Neural progenitor cell (in vitro differentiated cells): ENCODE data around the gene ZNF311. TPM values are rescaled to one million over a fixed set of nuclear protein-coding genes. Genes with fewer than 3 reads are reported as not detected.
A peak's percentile ranks its signal among the peaks of the same experiment; 100 is the strongest.

Source experiments
- DNase-seq: peaks from one replicate; pipeline ENCODE4 v3.0.0-alpha.2; 2016; ENCODE audit warnings: low spot score
- H2AFZ ChIP-seq: fragments of 200-600 bp; sonication (generic); replicated peaks from 2 replicates; pipeline ENCODE4 v1.6.1; 2016; ENCODE audit warnings: antibody characterized with exemption
- H3F3A ChIP-seq: fragments of 200-600 bp; sonication (generic); 2 replicates; pipeline ENCODE4 v1.6.1; 2016; ENCODE audit warnings: antibody characterized with exemption, low read depth
- H3K27ac ChIP-seq: fragments of 200-600 bp; sonication (generic); 2 replicates; pipeline ENCODE4 v1.5.1; 2016; ENCODE audit warnings: mild to moderate bottlenecking
- H3K27me3 ChIP-seq: fragments of 200-600 bp; sonication (generic); 2 replicates; pipeline ENCODE4 v1.6.1; 2016; ENCODE audit warnings: mild to moderate bottlenecking, moderate library complexity
- H3K36me3 ChIP-seq: fragments of 200-600 bp; sonication (generic); 2 replicates; pipeline ENCODE4 v1.5.1; 2016
- H3K4me1 ChIP-seq: fragments of 200-600 bp; sonication (generic); 2 replicates; pipeline ENCODE4 v1.6.1; 2016; ENCODE audit warnings: mixed run types
- H3K4me2 ChIP-seq: fragments of 200-600 bp; sonication (generic); 2 replicates; pipeline ENCODE4 v1.6.1; 2016
- H3K4me3 ChIP-seq: fragments of 200-600 bp; sonication (generic); 2 replicates; pipeline ENCODE4 v1.5.1; 2016
- H3K79me2 ChIP-seq: fragments of 200-600 bp; sonication (generic); 2 replicates; pipeline ENCODE4 v1.6.1; 2016; ENCODE audit warnings: low read depth
- H3K9ac ChIP-seq: fragments of 200-600 bp; sonication (generic); 2 replicates; pipeline ENCODE4 v1.6.1; 2016
- H3K9me3 ChIP-seq: fragments of 200-600 bp; sonication (generic); 2 replicates; pipeline ENCODE4 v1.5.1; 2016; ENCODE audit warnings: low read depth
- H4K20me1 ChIP-seq: fragments of 200-600 bp; sonication (generic); 2 replicates; pipeline ENCODE4 v1.6.1; 2016; ENCODE audit warnings: low read depth
- H3K27ac Mint-ChIP-seq: 3 replicates; pipeline ENCODE4 v1.8.0; 2021; ENCODE audit warnings: mixed read lengths
- H3K27me3 Mint-ChIP-seq: 2 replicates; pipeline ENCODE4 v1.8.0; 2022; ENCODE audit warnings: low read depth, mild to moderate bottlenecking, inconsistent platforms, moderate library complexity, mixed read lengths; ENCODE audit not compliant: insufficient read depth
- H3K36me3 Mint-ChIP-seq: 3 replicates; pipeline ENCODE4 v1.8.0; 2021; ENCODE audit warnings: mixed read lengths
- H3K4me1 Mint-ChIP-seq: 3 replicates; pipeline ENCODE4 v1.8.0; 2021; ENCODE audit warnings: mixed read lengths
- H3K4me3 Mint-ChIP-seq: 3 replicates; pipeline ENCODE4 v1.8.0; 2021; ENCODE audit warnings: mild to moderate bottlenecking, moderate library complexity, mixed read lengths
- H3K9me3 Mint-ChIP-seq: 3 replicates; pipeline ENCODE4 v1.8.0; 2020; ENCODE audit warnings: mixed read lengths
- CTCF ChIP-seq: fragments of 200-600 bp; sonication (generic); IDR thresholded peaks from 2 replicates; pipeline ENCODE4 v1.5.1; 2017; ENCODE audit warnings: antibody characterized with exemption, mild to moderate bottlenecking
- EZH2 ChIP-seq: fragments of 200-600 bp; sonication (generic); IDR thresholded peaks from 2 replicates; pipeline ENCODE4 v1.6.1; 2017; ENCODE audit warnings: antibody characterized with exemption, mild to moderate bottlenecking, moderate library complexity
- EZH2phosphoT487 ChIP-seq: fragments of 200-600 bp; sonication (generic); IDR thresholded peaks from 2 replicates; pipeline ENCODE4 v1.6.1; 2017; ENCODE audit warnings: antibody characterized with exemption
- total RNA-seq: library from RNA; depleted of rRNA; stranded (reverse); fragments of >200 nt; gene quantifications from 2 replicates; pipeline ENCODE4 v1.2.3, GENCODE V29; 2015; ENCODE audit warnings: low replicate concordance

Gene ZNF311
- total RNA-seq, 1 donor from 2014 or later, result 1.9 TPM

- Mint-ChIP-seq H3K27me3 (peaks cover 2% of the 10 kb centered on the region), H3K4me3 (no peak overlapping the region), H3K9me3 (peaks cover 6% of the 10 kb centered on the region), H3K4me1 (peaks cover 3% of the 10 kb centered on the region), H3K27ac (no peak overlapping the region), H3K36me3 (no peaks in the 10 kb centered on the region)
- Histone ChIP-seq H2AFZ (no peak overlapping the region), H3K9me3 (no peaks in the 10 kb centered on the region), H3K36me3 (no peaks in the 10 kb centered on the region), H3K27ac (no peak overlapping the region), H3K27me3 (peaks cover 14% of the 10 kb centered on the region), H3K4me1 (no peaks in the 10 kb centered on the region), H3K79me2 (no peaks in the 10 kb centered on the region), H4K20me1 (no peaks in the 10 kb centered on the region), H3F3A (peaks cover 8% of the 10 kb centered on the region), H3K4me3 (no peak overlapping the region), H3K9ac (no peak overlapping the region), H3K4me2 (no peak overlapping the region)
- no peak for TF ChIP-seq EZH2phosphoT487
- TF ChIP-seq EZH2, result no peak
- TF ChIP-seq CTCF, result no peak
- no peak for DNase-seq
Measured at GRCh38 chr6:29019629-29020028, 14.5 kb upstream of the ZNF311 start.

DNA sequence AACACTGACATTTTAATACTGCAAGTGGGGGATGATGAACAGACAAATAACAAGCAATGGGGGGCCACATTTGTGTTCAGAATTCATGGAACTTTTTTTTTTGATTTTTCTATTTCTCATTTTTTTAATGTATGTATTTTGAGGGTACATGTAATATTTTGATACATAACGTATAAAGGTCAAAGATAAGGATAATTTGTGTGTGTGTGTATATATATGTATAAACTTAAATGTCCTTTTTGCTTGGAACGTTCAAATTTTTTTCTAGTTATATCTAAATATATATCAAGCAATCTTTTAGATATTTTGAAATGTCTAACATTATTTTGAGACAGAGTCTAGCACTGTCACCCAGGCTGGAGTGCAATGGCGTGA is 12.3 kb upstream of the ZNF311 start:
- H4K20me1 ChIP-seq, result no peaks in the 10 kb centered on the region
- Mint-ChIP-seq H3K4me1 (peaks cover 3% of the 10 kb centered on the region), H3K27ac (no peak overlapping the region), H3K4me3 (peak overlapping the region; percentile 92), H3K36me3 (no peaks in the 10 kb centered on the region), H3K9me3 (peaks cover 6% of the 10 kb centered on the region), H3K27me3 (peaks cover 2% of the 10 kb centered on the region)
- H3K9ac ChIP-seq, result no peak overlapping the region
- H3K27me3 ChIP-seq, result peaks cover 36% of the 10 kb centered on the region
- peak overlapping the region; percentile 76 for H3K4me3 ChIP-seq
- no peaks in the 10 kb centered on the region for H3K79me2 ChIP-seq
- peak overlapping the region; percentile 87 for H3K4me2 ChIP-seq
- no peaks in the 10 kb centered on the region for H3K9me3 ChIP-seq
- H3K4me1 ChIP-seq, result no peaks in the 10 kb centered on the region
- no peak for TF ChIP-seq EZH2phosphoT487
- no peak for TF ChIP-seq CTCF
- no peak for TF ChIP-seq EZH2
- H3F3A ChIP-seq, result peaks cover 8% of the 10 kb centered on the region
- H2AFZ ChIP-seq, result no peak overlapping the region
- H3K27ac ChIP-seq, result no peak overlapping the region
- no peak for DNase-seq
- H3K36me3 ChIP-seq, result no peaks in the 10 kb centered on the region

GRCh38 chr6:29016559-29017427 is 11.7 kb upstream of the ZNF311 start:
- Mint-ChIP-seq H3K4me1 (peaks cover 3% of the 10 kb centered on the region), H3K4me3 (peak overlapping the region; percentile 92), H3K27ac (peak overlapping the region; percentile 21), H3K9me3 (peaks cover 6% of the 10 kb centered on the region), H3K36me3 (no peaks in the 10 kb centered on the region), H3K27me3 (no peaks in the 10 kb centered on the region)
- Histone ChIP-seq H3K4me3 (peak overlapping the region; percentile 76), H3K9me3 (no peaks in the 10 kb centered on the region), H3K36me3 (no peaks in the 10 kb centered on the region), H4K20me1 (no peaks in the 10 kb centered on the region), H3K9ac (no peak overlapping the region), H3K27ac (no peak overlapping the region), H2AFZ (peak overlapping the region; percentile 99), H3K27me3 (peaks cover 39% of the 10 kb centered on the region), H3K4me1 (no peaks in the 10 kb centered on the region), H3K4me2 (peak overlapping the region; percentile 87), H3F3A (peaks cover 8% of the 10 kb centered on the region), H3K79me2 (no peaks in the 10 kb centered on the region)
- TF ChIP-seq CTCF (peak; percentile 91), EZH2 (no peak)
- DNase-seq, result peak; percentile 87
